A673 (cell line): ENCODE data around the gene APEH. TPM values are rescaled to one million over a fixed set of nuclear protein-coding genes. Genes with fewer than 3 reads are reported as not detected.

Experiments used
- BruUV-seq: library from RNA; stranded (reverse); fragments of 400-500 nt; replicated peaks from 2 replicates; lab custom pipeline; 2021; lab: Mats Ljungman, UMichigan
- CTCF ChIA-PET: fragments of 300-600 bp; sonication (Branson Sonifier 250); formaldehyde crosslinking; loops from one replicate; lab custom pipeline; 2022; ENCODE audit warnings: antibody characterized with exemption; lab: Charles Lee
- POLR2A ChIA-PET: fragments of 300-600 bp; sonication (Branson Sonifier 250); formaldehyde crosslinking; loops from one replicate; lab custom pipeline; 2022; ENCODE audit warnings: antibody characterized with exemption; ENCODE audit not compliant: low non-redundant PET; lab: Charles Lee
- DNase-seq: peaks from one replicate; pipeline ENCODE4 v3.0.0-alpha.2; 2015; ENCODE audit warnings: low spot score
- H3K27ac ChIP-seq: fragments of 200-600 bp; sonication (generic); 2 replicates; pipeline ENCODE4 v1.5.1; 2016; ENCODE audit warnings: mixed run types, low read depth, mild to moderate bottlenecking, mixed read lengths, antibody characterized with exemption, low read length; ENCODE audit not compliant: poor library complexity, severe bottlenecking
- H3K27me3 ChIP-seq: fragments of 200-600 bp; sonication (generic); replicated peaks from 2 replicates; pipeline ENCODE4 v1.6.1; 2017; ENCODE audit warnings: mixed run types, low read depth, mild to moderate bottlenecking, mixed read lengths, antibody characterized with exemption, low read length; ENCODE audit not compliant: insufficient read depth, poor library complexity
- H3K36me3 ChIP-seq: fragments of 200-600 bp; sonication (generic); 2 replicates; pipeline ENCODE4 v1.6.1; 2016; ENCODE audit warnings: mixed run types, mild to moderate bottlenecking, mixed read lengths, antibody characterized with exemption, low read length; ENCODE audit not compliant: insufficient read depth, poor library complexity, severe bottlenecking
- H3K4me1 ChIP-seq: fragments of 200-600 bp; sonication (generic); 2 replicates; pipeline ENCODE4 v1.6.1; 2017; ENCODE audit warnings: mixed run types, mild to moderate bottlenecking, mixed read lengths, antibody characterized with exemption, low read length; ENCODE audit not compliant: insufficient read depth, poor library complexity, severe bottlenecking
- H3K4me3 ChIP-seq: fragments of 200-600 bp; sonication (generic); 2 replicates; pipeline ENCODE4 v1.5.1; 2016; ENCODE audit warnings: low read depth, mixed run types, mild to moderate bottlenecking, mixed read lengths, low read length; ENCODE audit not compliant: poor library complexity, severe bottlenecking
- H3K9me3 ChIP-seq: fragments of 200-600 bp; sonication (generic); 2 replicates; pipeline ENCODE4 v1.6.1; 2016; ENCODE audit warnings: mixed run types, low read depth, mild to moderate bottlenecking, mixed read lengths, antibody characterized with exemption, low read length; ENCODE audit not compliant: poor library complexity, severe bottlenecking
- CTCF ChIP-seq: fragments of 300-800, 200-600 bp; sonication (generic); conservative IDR thresholded peaks from 2 replicates; pipeline ENCODE4 v1.5.1; 2017; ENCODE audit warnings: low read depth, mild to moderate bottlenecking, antibody characterized with exemption, low read length, moderate library complexity, mixed read lengths
- EZH2 ChIP-seq: fragments of 200-600 bp; sonication (generic); IDR thresholded peaks from 2 replicates; pipeline ENCODE4 v1.6.1; 2017; ENCODE audit warnings: borderline replicate concordance, low read depth, mild to moderate bottlenecking, mixed read lengths, antibody characterized with exemption, low read length; ENCODE audit not compliant: poor library complexity, severe bottlenecking
- intact Hi-C: fragments of 100-400 bp; cut with micrococcal nuclease; formaldehyde crosslinking; loops from one replicate; pipeline ENCODE4 v1.10.0; 2022; ENCODE audit not compliant: unreplicated experiment
- total RNA-seq: library from RNA; stranded (reverse); gene quantifications from 2 replicates; pipeline ENCODE4 v1.2.3, GENCODE V29; 2021

APEH gene
- total RNA-seq, 1 experiment from 2014 or later = 64.9 TPM

- no TSS peak for BruUV-seq
- H3K27me3 ChIP-seq = no peaks in the 10 kb centered on the region
- no peaks in the 10 kb centered on the region for H3K36me3 ChIP-seq
- ChIA-PET POLR2A (no interaction called here), CTCF (no interaction called here)
- no peak overlapping the region for H3K4me3 ChIP-seq
- no peaks in the 10 kb centered on the region for H3K4me1 ChIP-seq
- intact Hi-C loops = no loop called here
- H3K27ac ChIP-seq = no peak overlapping the region
- no peak for TF ChIP-seq EZH2
- no peak for TF ChIP-seq CTCF
- no peak for DNase-seq
- no peaks in the 10 kb centered on the region for H3K9me3 ChIP-seq
Observed at GRCh38 chr3:49647741-49648140, 26.4 kb upstream of the APEH start.

- no peak overlapping the region for H3K4me3 ChIP-seq
- H3K27ac ChIP-seq = no peak overlapping the region
- ChIA-PET POLR2A (no interaction called here), CTCF (no interaction called here)
- H3K27me3 ChIP-seq = no peaks in the 10 kb centered on the region
- no peaks in the 10 kb centered on the region for H3K36me3 ChIP-seq
- intact Hi-C loops = no loop called here
- TF ChIP-seq CTCF = no peak
- TF ChIP-seq EZH2 = no peak
- BruUV-seq = no TSS peak
- no peak for DNase-seq
- no peaks in the 10 kb centered on the region for H3K4me1 ChIP-seq
- no peaks in the 10 kb centered on the region for H3K9me3 ChIP-seq
Observed at GRCh38 chr3:49648354-49649019, 25.7 kb upstream of the APEH start.

GRCh38 chr3:49649576-49649975 is 24.6 kb upstream of the APEH start:
- no peaks in the 10 kb centered on the region for H3K27me3 ChIP-seq
- intact Hi-C loops = no loop called here
- no peaks in the 10 kb centered on the region for H3K4me1 ChIP-seq
- H3K27ac ChIP-seq = no peak overlapping the region
- H3K36me3 ChIP-seq = no peaks in the 10 kb centered on the region
- BruUV-seq = no TSS peak
- ChIA-PET CTCF (no interaction called here), POLR2A (no interaction called here)
- no peak overlapping the region for H3K4me3 ChIP-seq
- DNase-seq = no peak
- H3K9me3 ChIP-seq = no peaks in the 10 kb centered on the region
- no peak for TF ChIP-seq CTCF
- TF ChIP-seq EZH2 = no peak
